HFFc6 (cell line): ENCODE measurements around the gene IL1F10. TPM values are rescaled to one million over a fixed set of nuclear protein-coding genes. Genes with fewer than 3 reads are reported as not detected.

Experiments used
- DNase-seq: peaks from one replicate; pipeline ENCODE4 v3.0.0-alpha.2; 2018
- H3K27ac Mint-ChIP-seq: 2 replicates; pipeline ENCODE4 v1.8.0; 2020; ENCODE audit warnings: mild to moderate bottlenecking, mixed read lengths
- H3K27me3 Mint-ChIP-seq: 2 replicates; pipeline ENCODE4 v1.8.0; 2021; ENCODE audit warnings: mild to moderate bottlenecking, moderate library complexity, mixed read lengths; ENCODE audit not compliant: insufficient read depth
- H3K36me3 Mint-ChIP-seq: 2 replicates; pipeline ENCODE4 v1.8.0; 2021; ENCODE audit warnings: low read depth, mixed read lengths
- H3K4me1 Mint-ChIP-seq: 2 replicates; pipeline ENCODE4 v1.8.0; 2020; ENCODE audit warnings: low read depth, mixed read lengths
- H3K4me3 Mint-ChIP-seq: 2 replicates; pipeline ENCODE4 v1.8.0; 2020; ENCODE audit warnings: mild to moderate bottlenecking, moderate library complexity, mixed read lengths
- H3K9me3 Mint-ChIP-seq: 2 replicates; pipeline ENCODE4 v1.8.0; 2020; ENCODE audit warnings: mild to moderate bottlenecking, mixed read lengths
- total RNA-seq, 6 experiments: library from RNA; stranded (reverse); fragmentation: NEBNext Ultra II Directional; extraction: Animal tissue kit (Norgen Biotek cat#: 25700); gene quantifications; 2 replicates in 1 of 6; 3 replicates in 5 of 6; pipeline ENCODE4 v1.2.3, GENCODE V29; 2021
- TF ChIP-seq, protein P1 (sequence below): fragments of 200-600 bp; sonication (generic); IDR thresholded peaks from 2 replicates; pipeline ENCODE4 v1.5.0; 2021; ENCODE audit warnings: antibody characterized with exemption, mild to moderate bottlenecking

IL1F10 gene
- total RNA-seq, 6 experiments from 2014 or later, result not detected

DNA sequence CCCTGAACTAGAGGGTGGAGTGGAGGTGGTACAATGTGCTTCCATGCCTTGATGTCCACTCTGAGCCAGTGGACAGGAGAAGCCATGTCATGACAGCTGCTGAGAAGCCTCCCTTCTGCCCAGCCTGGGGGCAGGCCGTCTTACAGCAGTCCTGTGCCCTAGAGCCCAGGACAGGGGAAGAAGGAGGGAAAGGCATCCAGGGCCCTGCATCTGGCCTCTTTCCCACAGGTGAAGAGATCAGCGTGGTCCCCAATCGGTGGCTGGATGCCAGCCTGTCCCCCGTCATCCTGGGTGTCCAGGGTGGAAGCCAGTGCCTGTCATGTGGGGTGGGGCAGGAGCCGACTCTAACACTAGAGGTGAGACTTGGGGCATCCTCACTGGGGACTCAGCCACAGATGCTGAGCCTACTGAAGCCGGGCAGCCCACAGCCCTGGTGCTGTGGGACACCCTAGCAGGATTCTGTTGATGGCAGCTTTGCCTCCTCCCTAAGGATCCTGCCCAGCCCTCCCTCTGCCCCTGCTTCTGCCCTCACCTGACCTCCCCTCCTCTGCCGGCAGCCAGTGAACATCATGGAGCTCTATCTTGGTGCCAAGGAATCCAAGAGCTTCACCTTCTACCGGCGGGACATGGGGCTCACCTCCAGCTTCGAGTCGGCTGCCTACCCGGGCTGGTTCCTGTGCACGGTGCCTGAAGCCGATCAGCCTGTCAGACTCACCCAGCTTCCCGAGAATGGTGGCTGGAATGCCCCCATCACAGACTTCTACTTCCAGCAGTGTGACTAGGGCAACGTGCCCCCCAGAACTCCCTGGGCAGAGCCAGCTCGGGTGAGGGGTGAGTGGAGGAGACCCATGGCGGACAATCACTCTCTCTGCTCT, 5.6 kb upstream of the IL1F10 start:
- Mint-ChIP-seq H3K9me3 (peaks cover 3% of the 10 kb centered on the region; the same call in 1 of the 2 replicates), H3K27ac (no peak overlapping the region), H3K27me3 (peaks cover 28% of the 10 kb centered on the region), H3K4me1 (no peaks in the 10 kb centered on the region), H3K36me3 (no peaks in the 10 kb centered on the region), H3K4me3 (no peak overlapping the region)
- no peak for DNase-seq
- TF ChIP-seq, protein P1, sequence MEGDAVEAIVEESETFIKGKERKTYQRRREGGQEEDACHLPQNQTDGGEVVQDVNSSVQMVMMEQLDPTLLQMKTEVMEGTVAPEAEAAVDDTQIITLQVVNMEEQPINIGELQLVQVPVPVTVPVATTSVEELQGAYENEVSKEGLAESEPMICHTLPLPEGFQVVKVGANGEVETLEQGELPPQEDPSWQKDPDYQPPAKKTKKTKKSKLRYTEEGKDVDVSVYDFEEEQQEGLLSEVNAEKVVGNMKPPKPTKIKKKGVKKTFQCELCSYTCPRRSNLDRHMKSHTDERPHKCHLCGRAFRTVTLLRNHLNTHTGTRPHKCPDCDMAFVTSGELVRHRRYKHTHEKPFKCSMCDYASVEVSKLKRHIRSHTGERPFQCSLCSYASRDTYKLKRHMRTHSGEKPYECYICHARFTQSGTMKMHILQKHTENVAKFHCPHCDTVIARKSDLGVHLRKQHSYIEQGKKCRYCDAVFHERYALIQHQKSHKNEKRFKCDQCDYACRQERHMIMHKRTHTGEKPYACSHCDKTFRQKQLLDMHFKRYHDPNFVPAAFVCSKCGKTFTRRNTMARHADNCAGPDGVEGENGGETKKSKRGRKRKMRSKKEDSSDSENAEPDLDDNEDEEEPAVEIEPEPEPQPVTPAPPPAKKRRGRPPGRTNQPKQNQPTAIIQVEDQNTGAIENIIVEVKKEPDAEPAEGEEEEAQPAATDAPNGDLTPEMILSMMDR, result no peak

DNA sequence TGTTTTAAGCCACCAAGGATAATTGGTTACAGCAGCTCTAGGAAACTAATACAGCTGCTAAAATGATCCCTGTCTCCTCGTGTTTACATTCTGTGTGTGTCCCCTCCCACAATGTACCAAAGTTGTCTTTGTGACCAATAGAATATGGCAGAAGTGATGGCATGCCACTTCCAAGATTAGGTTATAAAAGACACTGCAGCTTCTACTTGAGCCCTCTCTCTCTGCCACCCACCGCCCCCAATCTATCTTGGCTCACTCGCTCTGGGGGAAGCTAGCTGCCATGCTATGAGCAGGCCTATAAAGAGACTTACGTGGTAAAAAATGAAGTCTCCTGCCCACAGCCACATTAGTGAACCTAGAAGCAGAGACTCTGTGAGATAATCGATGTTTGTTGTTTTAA, 3.5 kb upstream of the IL1F10 start:
- peaks cover 7% of the 10 kb centered on the region for H3K4me1 Mint-ChIP-seq
- DNase-seq, result no peak
- TF ChIP-seq, protein P1, result no peak
- no peak overlapping the region for H3K4me3 Mint-ChIP-seq
- H3K27ac Mint-ChIP-seq, result no peak overlapping the region
- peaks cover 23% of the 10 kb centered on the region for H3K27me3 Mint-ChIP-seq
- H3K36me3 Mint-ChIP-seq, result no peaks in the 10 kb centered on the region
- H3K9me3 Mint-ChIP-seq, result peaks cover 3% of the 10 kb centered on the region; the same call in 1 of the 2 replicates

DNA sequence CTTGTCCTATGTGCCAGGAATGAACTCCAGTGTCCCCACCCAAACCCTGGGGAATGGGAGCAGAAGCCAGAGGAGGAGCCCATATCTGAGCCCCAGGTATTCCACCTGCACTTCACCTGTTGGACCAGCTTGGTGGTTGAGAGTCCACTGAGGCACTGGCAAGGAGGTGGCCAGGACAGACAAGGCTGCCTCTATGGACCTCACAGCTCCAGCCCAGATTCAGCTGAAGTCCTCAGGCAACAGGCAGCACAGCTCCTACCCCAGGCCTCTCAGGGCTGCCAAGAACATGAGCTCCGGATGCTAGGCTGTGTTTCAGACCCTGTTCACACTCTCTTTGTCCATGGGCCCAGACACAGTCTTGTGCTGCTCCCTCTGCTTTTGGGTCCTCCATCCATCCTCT, 2.9 kb upstream of the IL1F10 start:
- H3K27me3 Mint-ChIP-seq, result peaks cover 18% of the 10 kb centered on the region

DNA sequence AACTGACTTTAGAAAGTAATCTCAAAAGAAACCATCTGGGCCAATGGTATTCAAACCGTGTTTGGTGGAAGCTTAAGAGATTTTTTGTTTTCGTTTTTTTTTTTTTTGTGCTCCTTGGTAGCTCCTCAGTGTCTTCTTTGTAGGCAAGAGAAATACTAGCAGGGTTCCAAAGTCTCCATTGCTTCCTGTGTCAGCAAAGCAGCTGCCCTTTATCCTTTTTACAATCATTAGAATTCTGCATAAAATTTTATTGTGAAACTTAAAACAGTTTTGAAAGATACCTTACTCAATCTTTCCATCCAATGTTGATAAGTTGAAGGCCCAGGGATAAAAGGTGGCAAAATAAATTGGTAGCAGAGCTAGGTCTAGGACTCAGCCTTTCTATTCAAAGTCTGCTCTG, 479 bp downstream of the IL1F10 start:
- H3K27ac Mint-ChIP-seq, result no peak overlapping the region
- TF ChIP-seq, protein P1, result no peak

More for the DNA sequence above, 2.9 kb upstream of the IL1F10 start:
- Mint-ChIP-seq H3K4me1 (peaks cover 13% of the 10 kb centered on the region), H3K36me3 (no peaks in the 10 kb centered on the region), H3K27ac (no peak overlapping the region), H3K4me3 (no peak overlapping the region), H3K9me3 (peaks cover 3% of the 10 kb centered on the region; the same call in 1 of the 2 replicates)
- TF ChIP-seq, protein P1, result no peak
- no peak for DNase-seq

DNA sequence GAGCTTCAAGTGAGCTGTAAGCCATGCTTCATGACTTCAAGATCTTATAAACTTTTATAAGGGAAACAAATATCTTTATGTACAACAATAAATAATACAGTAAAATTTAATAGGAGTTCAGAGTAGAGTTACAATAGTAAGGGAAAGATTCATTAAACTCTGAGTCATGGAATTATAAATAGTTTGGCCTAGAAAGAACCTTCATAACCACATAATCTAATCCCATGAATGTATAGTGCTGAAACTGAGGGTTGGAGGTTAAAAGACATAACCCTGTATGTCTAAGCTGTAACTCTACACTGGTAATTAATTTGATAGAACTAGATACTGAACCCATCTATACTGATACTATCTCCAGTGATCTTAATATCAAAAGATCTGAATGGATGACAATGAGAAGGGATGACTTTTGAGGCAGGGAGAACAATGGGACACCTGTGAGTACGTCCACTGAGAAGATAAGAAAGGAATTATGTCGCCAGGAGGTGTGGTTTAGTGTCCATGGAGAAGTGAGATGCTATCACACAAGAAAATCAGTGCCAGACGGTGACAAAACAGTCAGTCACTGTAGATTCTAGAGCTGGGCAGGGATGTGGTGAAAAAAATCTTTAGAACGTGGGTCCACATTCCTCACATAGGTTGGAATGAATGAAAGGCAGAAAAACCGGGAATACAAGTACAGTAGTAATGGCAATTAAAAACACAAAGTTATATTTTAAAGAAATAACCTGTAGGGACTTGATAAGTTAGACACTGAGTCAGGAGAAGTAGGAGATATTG, 1.1 kb downstream of the IL1F10 start:
- no peak for DNase-seq
- Mint-ChIP-seq H3K9me3 (peaks cover 3% of the 10 kb centered on the region; the same call in 1 of the 2 replicates), H3K4me1 (peaks cover 17% of the 10 kb centered on the region), H3K36me3 (no peaks in the 10 kb centered on the region), H3K4me3 (no peak overlapping the region), H3K27me3 (peaks cover 16% of the 10 kb centered on the region), H3K27ac (no peak overlapping the region)
- TF ChIP-seq, protein P1, result no peak

More for the DNA sequence above, 479 bp downstream of the IL1F10 start:
- Mint-ChIP-seq H3K4me1 (peaks cover 17% of the 10 kb centered on the region), H3K27me3 (peaks cover 16% of the 10 kb centered on the region), H3K4me3 (no peak overlapping the region), H3K9me3 (peaks cover 3% of the 10 kb centered on the region; the same call in 1 of the 2 replicates), H3K36me3 (no peaks in the 10 kb centered on the region)
- no peak for DNase-seq
